Urinary bladder (tissue), 4 donors: ENCODE measurements around the gene DPEP1. TPM values are rescaled to one million over a fixed set of nuclear protein-coding genes. Genes with fewer than 3 reads are reported as not detected.
"Not testable (repeated sequence)": the region's sequence is repeated elsewhere in the genome, so short reads cannot be mapped to it uniquely, and the experiment has no call there.

Source experiments
- DNase-seq: peaks from one replicate; pipeline ENCODE4 v3.0.0-alpha.2; 2015; ENCODE audit errors: extremely low spot score
- H3K27ac ChIP-seq: one replicate; pipeline ENCODE4 v1.5.1; 2013; ENCODE audit warnings: low read depth, mild to moderate bottlenecking, moderate library complexity
- H3K36me3 ChIP-seq: one replicate; pipeline ENCODE4 v1.6.1; 2013; ENCODE audit warnings: mild to moderate bottlenecking, moderate library complexity; ENCODE audit not compliant: insufficient read depth
- H3K4me1 ChIP-seq: one replicate; pipeline ENCODE4 v1.6.1; 2013; ENCODE audit warnings: mild to moderate bottlenecking, moderate library complexity; ENCODE audit not compliant: insufficient read depth
- H3K4me3 ChIP-seq: one replicate; pipeline ENCODE4 v1.5.1; 2013; ENCODE audit warnings: low read depth, low read length
- WGBS: extraction: QIAGEN DNeasy Blood & Tissue Kit; methylation state at CpG from one replicate; pipeline ENCODE4 v1.1.7; 2013; 5-methylcytosine and 5-hydroxymethylcytosine counted together
- polyA plus RNA-seq: library from polyadenylated mRNA; stranded (reverse); fragments of 200-250 nt; gene quantifications from one replicate; pipeline ENCODE4 v1.2.3, GENCODE V29; 2013
- total RNA-seq: library from RNA; depleted of rRNA; stranded (reverse); fragments of >200 nt; gene quantifications from one replicate; pipeline ENCODE4 v1.2.3, GENCODE V29; 2014
- donor health status: healthy with polysubstance abuse.
- donor health status: healthy.

The DPEP1 gene
- total RNA-seq (0.58 TPM), polyA plus RNA-seq (0.41 TPM)

DNA sequence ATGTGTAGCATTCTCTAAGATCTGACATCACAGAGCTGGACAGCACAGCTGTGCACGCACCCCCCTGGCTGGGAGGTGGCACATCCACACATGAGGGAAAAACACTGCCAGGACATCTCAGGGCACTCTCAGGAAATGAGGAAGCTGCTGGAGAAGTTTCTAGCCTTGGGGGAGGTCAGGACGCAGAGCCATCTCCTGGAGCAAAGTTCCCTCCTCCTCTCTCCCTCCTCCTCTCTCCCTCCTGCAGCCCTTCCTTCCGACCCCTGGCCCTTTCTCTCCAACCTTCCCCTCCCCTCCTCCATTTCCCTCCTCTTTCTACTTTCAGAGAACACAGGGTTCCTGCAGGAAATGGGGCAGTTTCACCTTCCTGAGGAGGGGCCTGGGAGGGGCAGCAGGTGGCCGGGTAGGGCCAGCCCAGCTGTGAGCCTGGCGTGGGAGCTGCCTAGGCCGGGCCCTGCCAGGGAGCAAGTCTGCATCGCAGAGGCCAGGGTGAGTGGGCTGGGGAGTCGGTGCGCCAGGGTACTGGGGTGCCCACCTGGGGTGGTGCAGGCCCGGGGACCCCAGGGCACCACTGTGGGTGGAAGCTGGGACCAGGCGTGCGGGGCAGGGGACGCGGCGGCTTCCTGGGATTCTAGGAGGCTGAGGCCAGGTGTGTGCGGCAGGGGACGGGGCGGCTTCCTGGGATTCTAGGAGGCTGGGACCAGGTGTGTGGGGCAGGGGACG, at the start of gene DPEP1:
Gene DPEP1 (plus strand): TSS at position 412 of the 723 bp plus-strand sequence. CDS start 16,769 bp downstream, outside the sequence.
- no peaks in the 10 kb centered on the region for H3K4me1 ChIP-seq
- 76% methylated on average over 19 of the region's 19 CpGs for WGBS
- H3K27ac ChIP-seq: no peak within 1 kb of the TSS
- H3K36me3 ChIP-seq: no peaks in the 10 kb centered on the region
- no peak for DNase-seq
- H3K4me3 ChIP-seq: no peak within 1 kb of the TSS

DNA sequence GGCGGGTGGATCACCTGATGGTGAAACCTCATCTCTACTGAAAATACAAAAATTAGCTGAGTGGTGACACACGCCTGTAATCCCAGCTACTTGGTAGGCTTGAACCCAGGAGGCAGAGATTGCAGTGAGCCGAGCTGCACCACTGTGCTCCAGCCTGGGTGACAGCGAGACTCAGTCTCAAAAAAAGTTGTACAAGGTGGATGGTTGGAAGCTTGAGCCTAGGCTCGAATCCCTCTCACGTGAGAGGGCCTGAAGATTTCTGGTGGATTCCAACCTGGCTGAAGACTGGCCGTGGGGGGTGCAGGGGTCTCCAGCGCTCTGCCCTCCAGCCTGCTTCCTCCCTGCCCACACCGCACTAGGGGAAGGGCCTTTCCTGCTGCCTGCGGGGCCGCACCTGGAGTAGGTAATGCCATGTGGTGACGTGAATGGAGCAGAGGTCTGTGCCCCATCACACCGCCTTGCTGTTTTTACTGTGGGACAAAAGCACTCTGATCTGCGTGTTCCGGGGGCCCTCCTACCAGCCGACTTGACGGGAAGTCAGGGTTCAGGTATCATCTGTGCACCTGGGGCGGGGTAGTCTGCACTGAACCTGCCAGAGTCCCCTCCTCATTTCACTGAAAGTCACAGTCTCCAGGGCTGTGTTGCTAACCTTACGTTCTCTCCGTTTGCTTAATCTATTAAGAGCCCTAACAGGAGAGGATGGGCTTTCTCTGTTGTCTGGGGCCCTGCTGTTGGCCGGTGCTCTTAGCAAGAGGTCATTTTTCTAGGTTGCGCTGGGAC, 48.8 kb upstream of the DPEP1 start:
- DNase-seq: no peak
- H3K27ac ChIP-seq: no peak overlapping the region
- no peaks in the 10 kb centered on the region for H3K4me1 ChIP-seq
- no peak overlapping the region for H3K4me3 ChIP-seq
- peaks cover 4% of the 10 kb centered on the region for H3K36me3 ChIP-seq
- 64% methylated on average over 22 of the region's 22 CpGs for WGBS

DNA sequence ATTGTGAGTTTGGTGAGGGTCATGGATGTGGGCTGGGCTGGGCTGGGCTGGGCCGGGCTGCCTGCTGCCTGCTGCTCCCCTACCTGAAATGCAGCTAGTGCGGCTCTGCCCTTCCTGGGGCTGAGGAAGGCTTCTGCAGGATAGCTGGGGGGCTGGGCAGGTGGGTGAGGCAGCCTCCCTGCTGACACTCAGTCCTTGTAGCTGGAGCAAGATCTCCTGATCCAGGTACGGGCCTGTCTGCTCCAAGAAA, 48.3 kb upstream of the DPEP1 start:
- no peak for DNase-seq
- H3K4me3 ChIP-seq: no peak overlapping the region
- WGBS: 36% methylated on average over 3 of the region's 3 CpGs
- H3K36me3 ChIP-seq: peaks cover 4% of the 10 kb centered on the region
- H3K27ac ChIP-seq: no peak overlapping the region
- no peaks in the 10 kb centered on the region for H3K4me1 ChIP-seq

DNA sequence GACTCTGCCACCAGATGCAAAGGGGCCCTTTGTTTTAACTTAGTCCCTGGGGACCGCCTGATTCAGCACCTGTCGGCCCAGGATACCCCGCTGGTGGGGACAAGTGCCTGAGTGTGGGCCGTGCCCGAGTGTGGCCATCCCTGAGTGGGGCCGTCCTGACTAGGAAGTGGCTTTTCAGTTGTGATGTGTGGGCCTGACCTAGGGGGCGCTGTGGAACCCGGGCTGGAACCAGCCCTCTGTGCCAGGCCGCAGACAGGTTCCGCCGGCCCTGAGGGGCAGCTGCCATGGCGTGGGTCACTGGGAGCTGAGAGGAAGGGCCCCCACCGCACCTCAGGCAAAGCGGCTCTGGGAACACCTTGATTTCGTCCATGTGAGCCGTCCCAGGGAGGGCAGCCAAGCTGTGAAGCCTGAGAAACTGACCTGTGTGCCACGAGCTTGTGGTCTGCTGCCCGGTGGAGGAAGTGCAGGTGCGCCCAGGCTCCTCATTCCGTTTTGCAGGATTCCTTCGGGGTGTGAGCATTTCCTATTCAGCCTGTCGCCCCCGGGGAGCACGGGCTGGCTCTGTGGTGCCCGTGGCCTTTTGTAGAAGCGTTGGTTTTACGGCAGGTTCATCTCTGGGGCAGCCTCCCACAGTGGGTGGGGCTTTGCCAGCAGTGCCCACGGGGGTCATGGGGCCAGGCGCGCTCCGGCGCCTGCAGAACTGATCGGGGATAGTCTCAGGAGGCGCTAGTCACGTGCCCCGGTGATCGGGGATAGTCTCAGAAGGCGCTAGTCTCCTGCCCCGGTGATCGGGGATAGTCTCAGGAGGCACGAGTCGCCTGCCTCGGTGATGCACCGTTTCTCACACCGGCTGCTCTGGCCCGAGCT, 47.7 kb upstream of the DPEP1 start:
- Histone ChIP-seq H3K27ac (no peak overlapping the region), H3K36me3 (peaks cover 4% of the 10 kb centered on the region), H3K4me1 (no peaks in the 10 kb centered on the region), H3K4me3 (no peak overlapping the region)
- 7% methylated on average over 46 of the region's 46 CpGs for WGBS
- DNase-seq: no peak

DNA sequence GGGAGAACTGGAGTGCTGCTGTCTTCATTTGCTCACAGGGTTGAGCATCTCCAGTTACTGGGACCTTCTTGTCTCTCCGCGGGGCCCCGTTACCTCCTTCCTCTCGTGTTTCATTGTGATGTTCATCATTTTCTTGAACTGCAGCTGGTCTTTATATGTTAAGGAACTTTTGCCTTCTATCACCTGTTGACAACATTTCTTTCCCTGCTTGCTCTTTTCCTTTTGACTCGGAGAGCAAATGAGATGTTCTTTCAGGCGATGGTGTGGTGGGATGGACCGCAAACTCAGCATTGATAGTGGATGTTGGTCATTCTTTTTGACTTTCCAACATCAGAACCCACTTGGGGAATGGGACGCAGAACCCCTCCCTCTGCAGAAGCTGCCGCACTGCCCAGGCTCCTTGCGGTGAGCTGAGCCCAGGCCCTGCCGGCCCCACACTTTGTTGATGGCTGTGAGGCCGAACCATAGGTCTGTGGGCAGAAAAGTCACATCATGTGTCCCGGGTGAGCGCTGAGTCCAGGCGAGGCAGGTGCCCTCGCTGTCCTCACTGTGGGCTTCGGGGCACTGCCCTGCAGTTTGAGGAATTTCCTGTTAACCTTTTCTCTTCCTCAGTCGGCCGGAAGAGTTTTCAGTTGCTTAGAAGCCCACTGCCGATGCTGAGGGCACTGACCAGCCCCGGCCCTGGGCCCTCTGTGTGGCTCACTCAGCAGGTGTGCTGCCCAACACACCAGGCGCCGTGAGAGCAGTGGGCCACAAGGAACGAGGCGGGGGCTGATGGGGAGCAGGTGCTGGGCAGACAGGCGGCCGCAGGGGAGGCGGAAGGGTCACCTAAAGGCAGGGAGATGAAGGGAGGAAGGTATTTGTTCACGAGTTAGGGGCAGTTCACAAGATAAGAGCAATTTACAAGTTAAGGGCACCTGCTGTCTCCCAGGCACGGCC, 45.5 kb upstream of the DPEP1 start:
- no peak overlapping the region for H3K27ac ChIP-seq
- no peaks in the 10 kb centered on the region for H3K4me1 ChIP-seq
- DNase-seq: no peak
- H3K4me3 ChIP-seq: no peak overlapping the region
- WGBS: 77% methylated on average over 30 of the region's 30 CpGs
- H3K36me3 ChIP-seq: peaks cover 4% of the 10 kb centered on the region

DNA sequence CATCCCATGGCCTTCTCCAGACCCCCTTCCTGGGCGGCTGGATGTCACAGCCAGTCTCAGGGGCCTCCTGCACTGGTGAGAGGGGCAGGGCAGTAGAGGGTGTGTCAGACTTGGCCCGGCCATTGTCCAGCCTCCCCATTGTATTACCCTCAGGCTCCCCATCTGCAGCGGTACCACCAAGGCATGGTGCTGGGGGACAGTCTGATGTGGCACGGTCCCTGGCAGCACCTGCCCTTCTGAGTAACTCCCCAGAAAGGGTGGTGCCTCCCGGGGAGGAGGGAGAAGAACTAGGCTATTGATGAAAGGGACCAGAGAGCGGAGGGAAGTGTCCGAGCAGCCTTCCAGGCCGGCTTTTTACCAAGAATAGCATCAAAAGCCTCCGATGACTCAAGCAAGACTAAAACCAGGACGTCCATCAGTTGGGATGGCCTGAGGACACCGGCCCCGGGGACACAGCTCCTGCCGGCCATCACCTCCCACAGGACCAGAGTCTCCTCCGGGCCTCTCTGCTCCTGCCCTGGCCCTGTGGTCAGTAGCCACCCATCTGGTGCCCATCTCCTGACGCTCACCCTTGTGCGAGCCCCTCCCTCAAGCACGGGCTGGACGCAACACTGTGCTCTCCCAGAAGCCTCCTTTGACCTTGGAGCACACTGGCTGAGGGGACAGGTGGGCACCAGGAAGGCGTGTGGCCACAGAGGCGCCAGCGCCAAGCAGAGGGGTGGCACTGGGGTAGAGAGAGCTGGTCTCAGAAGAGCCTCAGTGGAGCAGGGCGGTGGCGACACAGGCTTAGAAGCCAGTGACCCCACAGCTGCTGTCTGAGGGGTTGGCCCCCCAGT, 43.7 kb upstream of the DPEP1 start:
- Histone ChIP-seq H3K4me1 (no peaks in the 10 kb centered on the region), H3K4me3 (no peak overlapping the region), H3K36me3 (no peaks in the 10 kb centered on the region), H3K27ac (no peak overlapping the region)
- DNase-seq: no peak
- 80% methylated on average over 23 of the region's 23 CpGs for WGBS

DNA sequence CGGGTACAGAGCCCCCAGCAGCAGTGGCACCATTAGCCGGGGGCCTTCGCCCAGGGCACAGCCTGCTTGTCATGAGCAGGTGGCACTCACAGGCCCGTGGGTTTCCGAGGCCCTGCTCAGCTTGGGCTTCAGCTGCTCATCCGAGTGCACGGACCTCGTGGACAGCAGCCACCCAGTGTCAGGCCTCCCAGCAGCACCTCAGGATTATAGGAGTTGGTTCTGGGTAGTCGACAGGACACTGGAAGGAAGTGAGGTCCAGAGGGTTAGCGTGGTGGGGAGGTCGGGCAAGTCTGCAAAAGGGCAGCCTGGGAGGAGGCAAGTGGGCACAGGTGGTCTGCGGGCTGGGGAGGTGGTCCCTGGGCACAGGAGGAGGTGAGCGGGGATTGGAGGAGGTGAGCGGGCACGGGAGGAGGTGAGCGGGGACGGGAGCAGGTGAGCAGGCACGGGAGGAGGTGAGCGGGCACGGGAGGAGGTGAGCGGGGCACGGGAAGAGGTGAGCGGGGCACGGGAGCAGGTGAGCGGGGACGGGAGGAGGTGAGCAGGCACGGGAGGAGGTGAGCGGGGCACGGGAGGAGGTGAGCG, 43.0 kb upstream of the DPEP1 start:
- no peak for DNase-seq
- peaks cover 3% of the 10 kb centered on the region for H3K4me1 ChIP-seq
- no peak overlapping the region for H3K4me3 ChIP-seq
- 86% methylated on average over 30 of the region's 30 CpGs for WGBS
- H3K27ac ChIP-seq: no peak overlapping the region
- H3K36me3 ChIP-seq: no peaks in the 10 kb centered on the region

DNA sequence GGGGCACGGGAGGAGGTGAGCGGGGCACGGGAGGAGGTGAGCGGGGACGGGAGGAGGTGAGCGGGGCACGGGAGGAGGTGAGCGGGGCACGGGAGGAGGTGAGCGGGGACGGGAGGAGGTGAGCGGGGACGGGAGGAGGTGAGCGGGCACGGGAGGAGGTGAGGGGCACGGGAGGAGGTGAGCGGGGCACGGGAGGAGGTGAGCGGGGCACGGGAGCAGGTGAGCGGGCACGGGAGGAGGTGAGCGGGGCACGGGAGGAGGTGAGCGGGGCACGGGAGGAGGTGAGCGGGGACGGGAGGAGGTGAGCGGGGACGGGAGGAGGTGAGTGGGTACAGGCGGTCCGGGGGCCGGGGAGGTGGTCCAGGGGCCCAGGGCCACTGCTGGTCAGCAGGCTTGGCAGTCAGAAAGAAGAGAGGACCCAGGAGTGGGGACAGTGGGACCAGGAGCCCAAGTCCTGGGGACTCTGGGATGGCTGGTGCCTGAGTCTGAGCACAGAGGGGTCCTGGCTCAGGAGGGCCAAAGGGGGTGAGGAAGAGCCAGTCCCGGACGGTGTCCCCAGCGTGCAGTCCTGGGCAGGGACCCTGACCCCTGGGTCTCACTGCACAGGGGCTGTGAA, 42.4 kb upstream of the DPEP1 start:
- not testable (repeated sequence) for H3K4me1 ChIP-seq, H3K27ac ChIP-seq, DNase-seq, H3K4me3 ChIP-seq, H3K36me3 ChIP-seq
- WGBS: 86% methylated on average over 34 of the region's 36 CpGs

DNA sequence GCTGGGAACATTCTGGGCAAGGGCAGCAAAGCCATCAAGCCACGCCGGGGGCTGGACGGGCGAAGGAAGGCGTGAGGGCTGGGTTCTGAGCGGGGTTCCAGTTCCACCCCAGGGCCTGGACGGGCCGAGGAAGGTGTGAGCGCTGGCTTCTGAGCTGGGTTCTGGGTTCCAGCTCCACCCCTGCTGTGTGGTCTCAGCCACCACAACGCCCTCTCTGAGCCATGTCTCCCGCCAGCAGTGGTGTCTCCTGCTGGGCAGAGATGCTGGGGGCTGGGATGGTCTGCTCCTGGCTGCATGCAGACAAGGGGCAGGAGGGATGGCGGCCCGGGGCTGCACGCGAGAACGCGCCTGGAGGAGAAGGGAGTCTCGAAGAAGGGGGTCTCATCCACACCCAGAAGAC, 41.8 kb upstream of the DPEP1 start:
- Histone ChIP-seq H3K4me1 (peaks cover 3% of the 10 kb centered on the region), H3K27ac (no peak overlapping the region), H3K4me3 (no peak overlapping the region), H3K36me3 (no peaks in the 10 kb centered on the region)
- no peak for DNase-seq
- 84% methylated on average over 18 of the region's 18 CpGs for WGBS

DNA sequence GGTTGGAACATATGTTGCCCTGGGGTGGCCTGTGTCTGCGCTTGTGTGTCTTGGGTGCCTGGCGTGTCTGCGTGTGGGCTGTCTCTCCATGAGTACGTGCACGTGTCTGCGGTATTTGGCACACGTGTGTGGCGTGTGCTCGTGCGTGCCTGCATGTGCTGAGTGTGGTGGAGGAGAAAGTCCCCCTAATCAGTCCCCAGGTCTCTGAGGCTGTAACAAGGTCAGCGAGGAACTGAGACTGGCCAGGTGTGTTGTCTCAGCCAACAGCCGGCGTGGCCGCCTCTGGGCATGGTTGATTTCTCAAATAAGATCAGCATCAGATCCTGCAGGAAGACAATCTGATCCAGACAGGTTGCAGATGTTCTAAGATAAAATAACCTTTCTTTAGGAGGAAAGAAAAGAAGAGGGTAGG, 41.4 kb upstream of the DPEP1 start:
- Histone ChIP-seq H3K4me1 (peaks cover 3% of the 10 kb centered on the region), H3K27ac (no peak overlapping the region), H3K36me3 (no peaks in the 10 kb centered on the region), H3K4me3 (no peak overlapping the region)
- no peak for DNase-seq
- 36% methylated on average over 14 of the region's 14 CpGs for WGBS

DNA sequence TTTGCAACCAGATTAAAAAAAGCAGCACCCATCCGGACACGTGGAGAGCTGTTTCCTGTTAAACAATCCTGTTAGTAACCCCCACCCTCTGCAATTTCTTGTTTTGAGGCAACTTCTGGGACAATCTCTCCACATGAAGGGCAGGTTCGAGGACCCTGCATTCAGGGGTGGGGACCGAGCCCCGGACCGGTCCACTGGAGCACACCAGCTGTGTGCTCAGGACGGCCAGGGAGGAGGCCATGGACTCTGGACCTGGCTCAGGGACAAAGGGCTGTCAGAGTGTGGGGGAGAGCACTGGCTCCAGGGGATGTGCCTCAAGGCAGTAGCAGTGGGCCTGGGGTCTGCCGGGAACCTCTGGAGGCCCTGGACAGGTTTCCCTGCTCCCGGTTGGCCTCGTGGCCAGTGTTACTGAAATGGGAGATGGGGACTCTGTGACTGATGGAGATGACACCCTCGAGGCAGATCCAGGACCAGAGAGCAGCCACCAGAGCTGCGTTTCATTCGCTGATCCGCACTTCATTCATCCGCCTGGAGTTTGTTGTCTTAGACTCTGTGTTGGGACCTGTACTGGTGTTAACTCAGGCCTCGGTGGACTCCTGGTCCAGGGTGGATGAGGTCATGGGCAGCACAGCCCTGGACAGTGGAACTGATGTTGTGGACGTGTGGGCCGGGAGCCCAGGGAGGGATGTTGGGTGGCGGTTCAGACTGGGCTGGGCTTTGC, 40.8 kb upstream of the DPEP1 start:
- Histone ChIP-seq H3K27ac (no peak overlapping the region), H3K36me3 (no peaks in the 10 kb centered on the region), H3K4me1 (peaks cover 3% of the 10 kb centered on the region), H3K4me3 (no peak overlapping the region)
- 70% methylated on average over 19 of the region's 19 CpGs for WGBS
- no peak for DNase-seq
